IMR-90 (cell line): ENCODE data around the gene HSPA12A. TPM values are rescaled to one million over a fixed set of nuclear protein-coding genes. Genes with fewer than 3 reads are reported as not detected.
A peak's percentile ranks its signal among the peaks of the same experiment; 100 is the strongest.

Source experiments
- ATAC-seq: fragments of 200-7000 bp; cut with Tn5 transposase; 2 replicates; pipeline ENCODE4 v1.9.1; 2020; ENCODE audit warnings: low read depth, mild to moderate bottlenecking, moderate library complexity
- BruUV-seq: library from RNA; stranded (reverse); fragments of 400-500 nt; replicated peaks from 2 replicates; lab custom pipeline; 2021; lab: Mats Ljungman, UMichigan
- CTCF ChIA-PET: fragments of 300-600 bp; formaldehyde crosslinking; extraction: SDS; loops from one replicate; lab custom pipeline; 2021; ENCODE audit warnings: antibody characterized with exemption; lab: Yijun Ruan, JAX
- POLR2A ChIA-PET: fragments of 300-600 bp; sonication (Branson Sonifier 250); formaldehyde crosslinking; loops from one replicate; lab custom pipeline; 2022; ENCODE audit warnings: antibody characterized with exemption; ENCODE audit not compliant: unreplicated experiment; lab: Charles Lee
- DNase-seq: peaks from one replicate; pipeline ENCODE4 v3.0.0; 2013
- H2AFZ ChIP-seq: replicated peaks from 2 replicates; pipeline ENCODE3; 2013; ENCODE audit warnings: low read length, mild to moderate bottlenecking; ENCODE audit not compliant: poor library complexity
- H2AK5ac ChIP-seq: 2 replicates; pipeline ENCODE4 v1.6.1; 2013; ENCODE audit warnings: low read depth, low read length, inconsistent platforms
- H2AK9ac ChIP-seq: replicated peaks from 2 replicates; pipeline ENCODE3; 2013; ENCODE audit warnings: mild to moderate bottlenecking, low read depth, low read length, moderate library complexity; ENCODE audit not compliant: poor library complexity
- H2BK120ac ChIP-seq: 2 replicates; pipeline ENCODE4 v1.6.1; 2013; ENCODE audit warnings: low read depth, low read length, inconsistent platforms
- H2BK15ac ChIP-seq: 3 replicates; pipeline ENCODE4 v1.6.1; 2013; ENCODE audit warnings: low read depth, low read length, inconsistent platforms
- H2BK20ac ChIP-seq: 2 replicates; pipeline ENCODE4 v1.6.1; 2013; ENCODE audit warnings: low read depth, mild to moderate bottlenecking, inconsistent platforms, low read length, moderate library complexity
- H2BK5ac ChIP-seq: 2 replicates; pipeline ENCODE4 v1.6.1; 2013; ENCODE audit warnings: mild to moderate bottlenecking, low read depth, low read length, inconsistent platforms; ENCODE audit not compliant: poor library complexity, severe bottlenecking
- H3K14ac ChIP-seq: replicated peaks from 2 replicates; pipeline ENCODE4 v1.6.1; 2013; ENCODE audit warnings: low read depth, low read length, inconsistent platforms
- H3K18ac ChIP-seq: 2 replicates; pipeline ENCODE4 v1.6.1; 2013; ENCODE audit warnings: low read depth, low read length, control low read depth
- H3K23ac ChIP-seq: 2 replicates; pipeline ENCODE4 v1.6.1; 2013; ENCODE audit warnings: low read depth, low read length, inconsistent platforms
- H3K27ac ChIP-seq: 2 replicates; pipeline ENCODE4 v1.5.1; 2013; ENCODE audit warnings: mild to moderate bottlenecking, control low read depth, low read length; ENCODE audit not compliant: insufficient read depth
- H3K27me3 ChIP-seq: 2 replicates; pipeline ENCODE4 v1.6.1; 2013; ENCODE audit warnings: low read length; ENCODE audit not compliant: control insufficient read depth, insufficient read depth
- H3K36me3 ChIP-seq: 2 replicates; pipeline ENCODE4 v1.6.1; 2013; ENCODE audit warnings: low read length, mixed read lengths; ENCODE audit not compliant: control insufficient read depth, insufficient read depth
- H3K4ac ChIP-seq: 2 replicates; pipeline ENCODE4 v1.6.1; 2013; ENCODE audit warnings: low read depth, low read length, inconsistent platforms
- H3K4me1 ChIP-seq: 2 replicates; pipeline ENCODE4 v1.6.1; 2013; ENCODE audit warnings: low read length, mixed read lengths; ENCODE audit not compliant: control insufficient read depth, insufficient read depth
- H3K4me2 ChIP-seq: 2 replicates; pipeline ENCODE4 v1.6.1; 2013; ENCODE audit warnings: low read depth, mild to moderate bottlenecking, control low read depth, low read length, moderate library complexity
- H3K4me3 ChIP-seq: 2 replicates; pipeline ENCODE4 v1.5.1; 2013; ENCODE audit warnings: low read depth, mild to moderate bottlenecking, control low read depth, low read length, moderate library complexity; ENCODE audit not compliant: insufficient read depth
- H3K56ac ChIP-seq: 2 replicates; pipeline ENCODE4 v1.6.1; 2013; ENCODE audit warnings: low read length, inconsistent platforms; ENCODE audit not compliant: insufficient read depth; ENCODE audit errors: extremely low read depth
- H3K79me1 ChIP-seq, 2 experiments: 2 replicates each; pipeline ENCODE4 v1.6.1; 2013; ENCODE audit warnings: low read length in 2 of 2, inconsistent platforms in 1 of 2, low read depth in 1 of 2
- H3K9ac ChIP-seq: 2 replicates; pipeline ENCODE4 v1.6.1; 2013; ENCODE audit warnings: low read depth, low read length, control low read depth
- H3K9me1 ChIP-seq: 2 replicates; pipeline ENCODE4 v1.6.1; 2013; ENCODE audit warnings: low read length, inconsistent platforms; ENCODE audit not compliant: insufficient read depth
- H3K9me3 ChIP-seq: 2 replicates; pipeline ENCODE4 v1.6.1; 2013; ENCODE audit warnings: low read length; ENCODE audit not compliant: control insufficient read depth, insufficient read depth
- H4K20me1 ChIP-seq: 2 replicates; pipeline ENCODE4 v1.6.1; 2013; ENCODE audit warnings: low read length, inconsistent platforms; ENCODE audit not compliant: insufficient read depth
- H4K5ac ChIP-seq: 2 replicates; pipeline ENCODE4 v1.6.1; 2013; ENCODE audit warnings: mild to moderate bottlenecking, low read depth, low read length, control low read depth
- H4K8ac ChIP-seq, 2 experiments: 2 replicates each; pipeline ENCODE4 v1.6.1; 2013; ENCODE audit warnings: low read depth in 2 of 2, low read length in 2 of 2, control low read depth in 1 of 2, inconsistent platforms in 1 of 2
- H4K91ac ChIP-seq: 2 replicates; pipeline ENCODE4 v1.6.1; 2013; ENCODE audit warnings: low read depth, low read length, inconsistent platforms; ENCODE audit not compliant: insufficient read depth
- CEBPB ChIP-seq: IDR thresholded peaks from 2 replicates; pipeline ENCODE4 v1.6.1; 2012; ENCODE audit warnings: low read depth, low read length, improper control_type of control experiment
- RCOR1 ChIP-seq: IDR thresholded peaks from 2 replicates; pipeline ENCODE4 v1.6.1; 2012; ENCODE audit warnings: mild to moderate bottlenecking, low read length, improper control_type of control experiment; ENCODE audit not compliant: insufficient replicate concordance
- RFX5 ChIP-seq: IDR thresholded peaks from 2 replicates; pipeline ENCODE4 v1.8.0; 2012; ENCODE audit warnings: low read depth, mild to moderate bottlenecking, low read length, moderate library complexity
- whole genome bisulfite sequencing, 2 experiments: methylation state at CpG; one replicate each; pipeline versions ENCODE4 v1.1.5 to v1.1.7; 2013; ENCODE audit warnings: missing lambda C conversion rate in 2 of 2; ENCODE audit not compliant: insufficient read length in 1 of 2; ENCODE audit errors: extremely low coverage in 2 of 2; 5-methylcytosine and 5-hydroxymethylcytosine counted together
- dilution Hi-C: fragments of 300-500 bp; cut with HindIII; formaldehyde crosslinking; loops from one replicate; pipeline ENCODE4 v1.14.3; 2018; ENCODE audit warnings: low sequenced_read_pairs; ENCODE audit not compliant: unreplicated experiment
- in situ Hi-C: fragments of 300-500 bp; cut with MboI; formaldehyde crosslinking; loops from 3 replicates; pipeline ENCODE4 v1.14.3; 2019; ENCODE audit warnings: low sequenced_read_pairs, inconsistent platforms, mixed read lengths
- intact Hi-C: fragments of 100-400 bp; cut with micrococcal nuclease; formaldehyde crosslinking; loops from 2 replicates; pipeline ENCODE4 v1.10.0; 2022
- polyA plus RNA-seq, 3 experiments: library from polyadenylated mRNA; depleted of rRNA; stranded (reverse); fragments of >200 nt; gene quantifications; 2 replicates each; pipeline ENCODE4 v1.2.3, GENCODE V29; 2012; ENCODE audit warnings: low replicate concordance in 1 of 3
- total RNA-seq: library from RNA; depleted of rRNA; stranded (reverse); fragments of >200 nt; gene quantifications from 2 replicates; pipeline ENCODE4 v1.2.3, GENCODE V29; 2012

HSPA12A gene
- total and polyA plus RNA-seq, 2 of the 4 experiments (the other 2 are of a cell fraction) = 16.1 to 16.7 TPM

GRCh38 chr10:116719804-116720203, 22.6 kb downstream of the HSPA12A start:
- Histone ChIP-seq H2BK20ac (no peak overlapping the region), H3K27ac (no peak overlapping the region), H3K4me2 (no peak overlapping the region), H2BK15ac (no peak overlapping the region), H2AFZ (no peak overlapping the region), H3K4me3 (no peak overlapping the region), H3K36me3 (no peaks in the 10 kb centered on the region), H3K27me3 (no peaks in the 10 kb centered on the region), H2AK5ac (no peak overlapping the region), H4K91ac (no peak overlapping the region), H2BK120ac (no peak overlapping the region), H3K56ac (no peak overlapping the region), H3K9ac (no peak overlapping the region), H3K23ac (no peak overlapping the region), H3K4me1 (peaks cover 24% of the 10 kb centered on the region), H4K5ac (no peak overlapping the region), H4K20me1 (no peaks in the 10 kb centered on the region; the same call in none of the 2 replicates), H3K18ac (no peak overlapping the region), H3K9me1 (peaks cover 6% of the 10 kb centered on the region), H3K14ac (no peak overlapping the region), H3K9me3 (no peaks in the 10 kb centered on the region), H2BK5ac (no peak overlapping the region), H2AK9ac (no peak overlapping the region), H4K8ac (no peak overlapping the region), H3K79me1 (peaks cover 36 to 46% of the 10 kb centered on the region in 2 experiments), H3K4ac (no peak overlapping the region)
- ChIA-PET CTCF (no interaction called here), POLR2A (no interaction called here)
- DNase-seq = no peak
- peak; percentile 53 for TF ChIP-seq CEBPB
- TF ChIP-seq RFX5 = no peak
- no peak for TF ChIP-seq RCOR1
- no peak for ATAC-seq
- no CpG with 5 or more reads among the region's 1 CpG for WGBS, 2 experiments
- in situ Hi-C loops = no loop called here
- intact Hi-C loops = no loop called here
- dilution Hi-C loops = no loop called here
- BruUV-seq = no TSS peak
